GM23248 (cell line): ENCODE results near the gene STK4. TPM values are rescaled to one million over a fixed set of nuclear protein-coding genes. Genes with fewer than 3 reads are reported as not detected.
A peak's percentile ranks its signal among the peaks of the same experiment; 100 is the strongest.

Experiments
- DNase-seq: peaks from one replicate; pipeline ENCODE4 v3.0.0-alpha.2; 2015
- H2AFZ ChIP-seq: fragments of 200-600 bp; sonication (generic); 2 replicates; pipeline ENCODE4 v1.6.1; 2016; ENCODE audit warnings: antibody characterized with exemption
- H3F3A ChIP-seq: fragments of 200-600 bp; sonication (generic); 2 replicates; pipeline ENCODE4 v1.6.1; 2016; ENCODE audit warnings: mild to moderate bottlenecking, antibody characterized with exemption, mixed run types; ENCODE audit not compliant: insufficient read depth
- H3K27ac ChIP-seq: fragments of 200-600 bp; sonication (generic); 2 replicates; pipeline ENCODE4 v1.5.1; 2016; ENCODE audit warnings: mild to moderate bottlenecking
- H3K27me3 ChIP-seq: fragments of 200-600 bp; sonication (generic); replicated peaks from 2 replicates; pipeline ENCODE4 v1.6.1; 2016; ENCODE audit warnings: mild to moderate bottlenecking; ENCODE audit not compliant: insufficient read depth
- H3K36me3 ChIP-seq: fragments of 200-600 bp; sonication (generic); 2 replicates; pipeline ENCODE4 v1.6.1; 2016; ENCODE audit warnings: low read depth, mild to moderate bottlenecking
- H3K4me1 ChIP-seq: fragments of 200-600 bp; sonication (generic); 2 replicates; pipeline ENCODE4 v1.6.1; 2016; ENCODE audit warnings: mild to moderate bottlenecking; ENCODE audit not compliant: insufficient read depth
- H3K4me2 ChIP-seq: fragments of 200-600 bp; sonication (generic); one replicate; pipeline ENCODE4 v1.6.1; 2016; ENCODE audit warnings: mild to moderate bottlenecking; ENCODE audit not compliant: unreplicated experiment
- H3K4me3 ChIP-seq: fragments of 200-600 bp; sonication (generic); 2 replicates; pipeline ENCODE4 v1.5.1; 2016; ENCODE audit warnings: mild to moderate bottlenecking
- H3K79me2 ChIP-seq: fragments of 200-600 bp; sonication (generic); 2 replicates; pipeline ENCODE4 v1.6.1; 2016; ENCODE audit warnings: mild to moderate bottlenecking; ENCODE audit not compliant: insufficient read depth
- H3K9ac ChIP-seq: fragments of 200-600 bp; sonication (generic); 2 replicates; pipeline ENCODE4 v1.6.1; 2016; ENCODE audit warnings: mild to moderate bottlenecking
- H3K9me2 ChIP-seq: fragments of 200-600 bp; sonication (generic); 2 replicates; pipeline ENCODE4 v1.6.1; 2016; ENCODE audit warnings: mixed run types, mild to moderate bottlenecking, moderate library complexity; ENCODE audit not compliant: insufficient read depth
- H3K9me3 ChIP-seq: fragments of 200-600 bp; sonication (generic); one replicate; pipeline ENCODE4 v1.6.1; 2017; ENCODE audit warnings: low read depth
- H4K20me1 ChIP-seq: fragments of 200-600 bp; sonication (generic); 2 replicates; pipeline ENCODE4 v1.6.0; 2016; ENCODE audit not compliant: insufficient read depth
- EZH2 ChIP-seq: fragments of 200-600 bp; sonication (generic); IDR thresholded peaks from 2 replicates; pipeline ENCODE4 v1.6.1; 2018; ENCODE audit warnings: antibody characterized with exemption, mild to moderate bottlenecking; ENCODE audit not compliant: insufficient read depth, poor library complexity, severe bottlenecking
- EZH2phosphoT487 ChIP-seq: fragments of 200-600 bp; sonication (generic); IDR thresholded peaks from 2 replicates; pipeline ENCODE4 v1.6.1; 2018; ENCODE audit warnings: antibody characterized with exemption, moderate library complexity, mild to moderate bottlenecking, low read depth; ENCODE audit not compliant: insufficient read depth
- WGBS, 2 experiments: methylation state at CpG; one replicate each; pipeline ENCODE4 v1.1.6; 2015 to 2017; ENCODE audit warnings: low lambda C conversion rate in 2 of 2, low coverage in 1 of 2; ENCODE audit errors: missing lambda C conversion rate in 2 of 2; 5-methylcytosine and 5-hydroxymethylcytosine counted together
- in situ Hi-C: fragments of 300-500 bp; cut with MboI; formaldehyde crosslinking; loops from 2 replicates; pipeline ENCODE4 v1.15.0; 2020
- polyA plus RNA-seq: library from polyadenylated mRNA; unstranded; fragments of >200 nt; fragmentation: Nextera tagmentation; extraction: Ambion mirVana; gene quantifications from 2 replicates; pipeline ENCODE4 v1.2.1, GENCODE V29; 2016
- total RNA-seq: library from RNA; depleted of rRNA; stranded (reverse); fragments of >200 nt; shearing (Covaris generic); gene quantifications from 2 replicates; pipeline ENCODE4 v1.2.3, GENCODE V29; 2014

Gene STK4
- total and polyA plus RNA-seq, 2 experiments from 2014 or later: 21.9 to 33.4 TPM

DNA sequence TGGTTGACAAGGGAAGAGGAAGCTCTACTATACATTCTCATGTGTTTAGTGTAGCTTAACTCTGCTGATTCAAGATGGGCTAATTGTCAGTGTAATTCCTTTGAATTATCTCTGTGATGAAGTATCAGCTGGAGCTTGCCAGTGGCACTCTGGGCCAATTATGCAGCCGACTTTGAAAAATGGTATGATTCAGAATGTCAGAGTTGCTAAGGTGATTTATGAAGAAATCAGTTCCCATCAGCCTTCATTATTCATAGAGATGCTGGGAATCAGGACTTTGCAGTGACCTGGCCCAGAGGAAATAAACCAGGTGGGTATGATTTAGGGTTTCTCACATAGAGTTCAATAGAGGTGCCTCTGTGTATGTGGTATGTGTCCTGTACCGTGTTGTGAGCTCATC is 101.2 kb downstream of the STK4 start:
- no peaks in the 10 kb centered on the region for H3K27me3 ChIP-seq
- 19 to 25% methylated on average over 2 of the region's 2 CpGs for WGBS, 2 experiments
- peak overlapping the region; percentile 19 for H3K4me2 ChIP-seq
- peaks cover 71% of the 10 kb centered on the region for H3K79me2 ChIP-seq
- peak; percentile 49 for DNase-seq
- peaks cover 42% of the 10 kb centered on the region for H3K4me1 ChIP-seq
- no peak overlapping the region for H3K9ac ChIP-seq
- no peaks in the 10 kb centered on the region for H3K9me3 ChIP-seq
- H3F3A ChIP-seq: peaks cover 20% of the 10 kb centered on the region
- H3K27ac ChIP-seq: peak overlapping the region; percentile 36
- TF ChIP-seq EZH2 (no peak), EZH2phosphoT487 (no peak)
- no peak overlapping the region for H2AFZ ChIP-seq
- H3K4me3 ChIP-seq: no peak overlapping the region
- H4K20me1 ChIP-seq: no peaks in the 10 kb centered on the region
- H3K36me3 ChIP-seq: no peaks in the 10 kb centered on the region; the same call in 1 of the 2 replicates
- H3K9me2 ChIP-seq: no peaks in the 10 kb centered on the region
- in situ Hi-C loops: no loop called here

DNA sequence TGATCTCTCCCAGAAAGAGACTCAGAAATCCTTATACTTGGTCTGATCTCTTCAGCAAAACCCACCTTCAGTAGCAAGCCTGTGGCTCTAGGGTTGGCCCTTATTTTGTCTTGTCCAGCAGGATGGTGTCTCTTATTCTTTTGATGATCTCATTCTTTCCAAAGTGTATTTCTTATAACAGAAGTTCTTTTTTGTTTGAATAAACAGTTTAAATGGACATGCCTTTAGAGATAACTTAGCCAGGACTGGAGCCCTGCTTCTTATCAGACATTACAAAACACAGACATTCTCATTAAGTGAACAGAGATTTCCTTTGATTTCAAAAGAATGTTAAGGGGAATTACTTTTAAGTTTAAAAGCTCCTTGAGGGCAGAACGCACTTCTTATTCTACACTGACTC is 102.9 kb downstream of the STK4 start:
- in situ Hi-C loops: no loop called here
- peaks cover 40% of the 10 kb centered on the region for H3K4me1 ChIP-seq
- H3F3A ChIP-seq: peaks cover 20% of the 10 kb centered on the region
- no peak overlapping the region for H3K27ac ChIP-seq
- H3K9ac ChIP-seq: no peak overlapping the region
- no peaks in the 10 kb centered on the region for H4K20me1 ChIP-seq
- H3K9me3 ChIP-seq: no peaks in the 10 kb centered on the region
- no peak overlapping the region for H2AFZ ChIP-seq
- H3K4me2 ChIP-seq: no peak overlapping the region
- H3K9me2 ChIP-seq: no peaks in the 10 kb centered on the region
- peaks cover 66% of the 10 kb centered on the region for H3K79me2 ChIP-seq
- no peak overlapping the region for H3K4me3 ChIP-seq
- 98 to 100% methylated on average over 1 of the region's 1 CpG for WGBS, 2 experiments
- DNase-seq: no peak
- TF ChIP-seq EZH2 (no peak), EZH2phosphoT487 (no peak)
- no peaks in the 10 kb centered on the region for H3K27me3 ChIP-seq
- H3K36me3 ChIP-seq: no peaks in the 10 kb centered on the region; the same call in 1 of the 2 replicates

DNA sequence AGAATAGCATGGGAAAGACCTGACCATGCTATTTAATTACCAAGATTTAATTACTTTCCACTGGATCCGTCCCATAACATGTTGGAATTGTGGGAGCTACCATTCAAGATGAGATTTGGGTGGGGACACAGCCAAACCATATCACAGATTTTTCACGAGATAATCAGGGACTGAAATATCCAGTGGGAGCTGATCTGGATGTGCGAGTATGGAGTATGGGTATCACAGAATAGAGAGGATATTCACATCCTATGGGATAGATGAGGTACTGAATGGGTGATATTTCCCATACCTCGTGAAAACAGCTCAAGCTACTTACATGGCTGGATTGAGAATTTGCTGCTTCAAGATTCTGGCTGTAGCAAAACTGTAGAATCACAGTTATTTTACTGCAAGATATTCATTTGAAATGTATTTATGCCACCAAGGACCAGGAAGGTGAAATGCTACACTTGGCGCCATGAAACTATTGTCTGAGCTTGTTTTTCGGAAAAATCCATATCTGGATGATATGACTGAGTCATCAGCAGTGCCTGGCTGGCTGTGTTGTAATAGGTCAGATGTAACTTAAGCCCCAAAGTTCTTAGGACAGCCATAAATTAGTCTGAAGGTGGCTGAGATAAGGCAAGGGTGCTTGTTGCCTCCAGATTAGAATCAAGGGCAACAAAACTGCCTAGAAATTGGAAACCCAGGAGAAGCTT is 104.8 kb downstream of the STK4 start:
- Histone ChIP-seq H3K9me3 (no peaks in the 10 kb centered on the region), H3K9me2 (no peaks in the 10 kb centered on the region), H3K27me3 (no peaks in the 10 kb centered on the region), H3F3A (peaks cover 20% of the 10 kb centered on the region), H4K20me1 (no peaks in the 10 kb centered on the region), H3K4me1 (peaks cover 24% of the 10 kb centered on the region), H3K4me3 (no peak overlapping the region), H3K36me3 (no peaks in the 10 kb centered on the region; the same call in 1 of the 2 replicates), H3K9ac (no peak overlapping the region), H3K4me2 (no peak overlapping the region), H3K27ac (no peak overlapping the region), H2AFZ (no peak overlapping the region), H3K79me2 (peaks cover 48% of the 10 kb centered on the region)
- in situ Hi-C loops: no loop called here
- WGBS, 2 experiments: 88% methylated on average over 6 of the region's 6 CpGs
- DNase-seq: peak; percentile 28
- TF ChIP-seq EZH2 (no peak), EZH2phosphoT487 (no peak)

- no peak for DNase-seq
- peaks cover 2% of the 10 kb centered on the region; the same call in 1 of the 2 replicates for H3K36me3 ChIP-seq
- TF ChIP-seq EZH2: no peak
- no peak for TF ChIP-seq EZH2phosphoT487
- H3K4me3 ChIP-seq: no peak overlapping the region
- no peaks in the 10 kb centered on the region for H4K20me1 ChIP-seq
- peaks cover 38% of the 10 kb centered on the region for H3K79me2 ChIP-seq
- no peak overlapping the region for H3K27ac ChIP-seq
- no peak overlapping the region for H3K4me2 ChIP-seq
- H2AFZ ChIP-seq: no peak overlapping the region
- no peaks in the 10 kb centered on the region for H3K27me3 ChIP-seq
- peaks cover 20% of the 10 kb centered on the region for H3F3A ChIP-seq
- no peaks in the 10 kb centered on the region for H3K9me3 ChIP-seq
- WGBS, 2 experiments: 100% methylated on average over 1 of the region's 1 CpG
- in situ Hi-C loops: no loop called here
- H3K9me2 ChIP-seq: no peaks in the 10 kb centered on the region
- no peak overlapping the region for H3K9ac ChIP-seq
- peaks cover 14% of the 10 kb centered on the region for H3K4me1 ChIP-seq
These were observed 105.8 kb downstream of the STK4 start for GRCh38 chr20:45072066-45072465.
